HCT116 (cell line): ENCODE results near the gene NR2F2. TPM values are rescaled to one million over a fixed set of nuclear protein-coding genes. Genes with fewer than 3 reads are reported as not detected.

Experiments used
- ATAC-seq: fragments of 200-7000 bp; cut with Tn5 transposase; 2 replicates; pipeline ENCODE4 v1.9.1; 2020; ENCODE audit warnings: mild to moderate bottlenecking, moderate library complexity
- BruUV-seq: library from RNA; stranded (reverse); fragments of 400-500 nt; replicated peaks from 2 replicates; lab custom pipeline; 2021; lab: Mats Ljungman, UMichigan
- CTCF ChIA-PET: fragments of 300-600 bp; sonication (Branson Sonifier 250); formaldehyde crosslinking; loops from one replicate; lab custom pipeline; 2021; ENCODE audit warnings: antibody characterized with exemption; lab: Charles Lee
- POLR2A ChIA-PET: fragments of 300-600, 350-600 bp; sonication (Branson Sonifier 250); formaldehyde crosslinking; loops from one replicate; lab custom pipeline; 2021; ENCODE audit warnings: antibody characterized with exemption; lab: Charles Lee
- RAD21 ChIA-PET, 2 experiments: fragments of 300-600 bp; sonication (Branson Sonifier 250); formaldehyde crosslinking; loops; one replicate each; lab custom pipeline; 2023; ENCODE audit warnings: low total read pairs in 2 of 2; ENCODE audit not compliant: uncharacterized antibody in 2 of 2, unreplicated experiment in 2 of 2, low non-redundant PET in 1 of 2; lab: Charles Lee
- DNase-seq: peaks from one replicate; pipeline ENCODE4 v3.0.0-alpha.2; 2010; ENCODE audit warnings: low read depth, low spot score
- H2AFZ ChIP-seq: fragments of 200-600 bp; shearing (Covaris generic), sonication (generic); 2 replicates; pipeline ENCODE4 v1.6.1; 2017; ENCODE audit warnings: low read depth, mixed run types, mixed read lengths, antibody characterized with exemption, low read length; ENCODE audit not compliant: poor library complexity, severe bottlenecking
- H3K27ac ChIP-seq: 2 replicates; pipeline ENCODE4 v1.5.1; 2012; ENCODE audit warnings: low read depth, low read length
- H3K27me3 ChIP-seq: fragments of 200-600 bp; sonication (generic); 2 replicates; pipeline ENCODE4 v1.6.1; 2016; ENCODE audit warnings: mixed run types, low read length, mixed read lengths; ENCODE audit not compliant: insufficient read depth
- H3K36me3 ChIP-seq, 2 experiments: fragments of 200-500 bp in 1 of 2; fragments of 200-600 bp in 1 of 2; sonication (Bioruptor generic) in 1 of 2; sonication (generic) in 1 of 2; 2 replicates each; pipeline versions ENCODE4 v1.5.1 to v1.6.1; 2014 to 2016; ENCODE audit warnings: low read length in 2 of 2, inconsistent platforms in 1 of 2, mixed read lengths in 1 of 2, mixed run types in 1 of 2; ENCODE audit not compliant: insufficient read depth in 2 of 2, control insufficient read depth in 1 of 2
- H3K4me1 ChIP-seq, 2 experiments: fragments of 200-600 bp in 1 of 2; sonication (generic) in 1 of 2; 2 replicates each; pipeline versions ENCODE4 v1.5.1 to v1.6.1; 2012 to 2017; ENCODE audit warnings: low read length in 2 of 2, inconsistent platforms in 1 of 2, mild to moderate bottlenecking in 1 of 2, mixed read lengths in 1 of 2, mixed run types in 1 of 2, moderate library complexity in 1 of 2; ENCODE audit not compliant: insufficient read depth in 2 of 2, control insufficient read depth in 1 of 2
- H3K4me2 ChIP-seq: fragments of 200-600 bp; sonication (generic); 2 replicates; pipeline ENCODE4 v1.6.1; 2017; ENCODE audit warnings: mixed run types, low read length, mixed read lengths
- H3K4me3 ChIP-seq, 2 experiments: fragments of 200-600 bp in 1 of 2; sonication (generic) in 1 of 2; replicated peaks in 1 of 2; 2 replicates each; pipeline ENCODE4 v1.5.1; 2011 to 2016; ENCODE audit warnings: low read length in 2 of 2, control low read depth in 1 of 2, low read depth in 1 of 2, mild to moderate bottlenecking in 1 of 2, mixed read lengths in 1 of 2, mixed run types in 1 of 2
- H3K79me2 ChIP-seq: fragments of 200-600 bp; sonication (generic); 2 replicates; pipeline ENCODE4 v1.6.1; 2017; ENCODE audit warnings: mild to moderate bottlenecking, mixed run types, low read length, moderate library complexity, mixed read lengths; ENCODE audit not compliant: insufficient read depth
- H3K9ac ChIP-seq: fragments of 200-600 bp; sonication (generic); 2 replicates; pipeline ENCODE4 v1.6.1; 2016; ENCODE audit warnings: low read length, mixed read lengths
- H3K9me2 ChIP-seq: fragments of 200-600 bp; sonication (generic), shearing (Covaris generic); 2 replicates; pipeline ENCODE4 v1.6.1; 2017; ENCODE audit warnings: mixed run types, mild to moderate bottlenecking, moderate library complexity; ENCODE audit not compliant: insufficient read depth
- H3K9me3 ChIP-seq, 2 experiments: fragments of 200-500 bp in 1 of 2; fragments of 200-600 bp in 1 of 2; sonication (Bioruptor generic) in 1 of 2; sonication (generic) in 1 of 2; 2 replicates each; pipeline ENCODE4 v1.6.1; 2014 to 2017; ENCODE audit warnings: low read length in 2 of 2, mixed read lengths in 2 of 2, inconsistent platforms in 1 of 2, low read depth in 1 of 2, mild to moderate bottlenecking in 1 of 2, mixed run types in 1 of 2, moderate library complexity in 1 of 2; ENCODE audit not compliant: control insufficient read depth in 1 of 2, insufficient read depth in 1 of 2
- H4K20me1 ChIP-seq: fragments of 200-600 bp; sonication (generic), shearing (Covaris generic); 2 replicates; pipeline ENCODE4 v1.6.1; 2017; ENCODE audit warnings: mixed run types, mild to moderate bottlenecking, moderate library complexity; ENCODE audit not compliant: insufficient read depth
- CBX3 ChIP-seq: IDR thresholded peaks from 2 replicates; pipeline ENCODE4 v1.6.1; 2012; ENCODE audit warnings: low read depth
- CEBPB ChIP-seq: IDR thresholded peaks from 2 replicates; pipeline ENCODE4 v1.6.1; 2012; ENCODE audit warnings: low read depth
- EGR1 ChIP-seq: IDR thresholded peaks from 2 replicates; pipeline ENCODE4 v1.6.1; 2012; ENCODE audit warnings: low read depth
- ELF1 ChIP-seq: IDR thresholded peaks from 2 replicates; pipeline ENCODE4 v1.6.1; 2012; ENCODE audit warnings: low read depth, borderline replicate concordance
- EZH2 ChIP-seq: fragments of 200-600 bp; sonication (generic); IDR thresholded peaks from 2 replicates; pipeline ENCODE4 v1.6.1; 2017; ENCODE audit warnings: antibody characterized with exemption, mixed run types
- EZH2phosphoT487 ChIP-seq: fragments of 200-600 bp; IDR thresholded peaks from 2 replicates; pipeline ENCODE4 v1.6.1; 2018; ENCODE audit warnings: antibody characterized with exemption, borderline replicate concordance
- FOSL1 ChIP-seq: IDR thresholded peaks from 2 replicates; pipeline ENCODE4 v1.6.1; 2012; ENCODE audit warnings: low read depth
- JUND ChIP-seq: IDR thresholded peaks from 2 replicates; pipeline ENCODE4 v1.6.1; 2012
- POLR2A ChIP-seq: IDR thresholded peaks from 2 replicates; pipeline ENCODE4 v1.7.0; 2011; ENCODE audit warnings: borderline replicate concordance; ENCODE audit not compliant: insufficient read depth, insufficient read length; ENCODE audit errors: extremely low read depth
- POLR2AphosphoS5 ChIP-seq: IDR thresholded peaks from 2 replicates; pipeline ENCODE4 v1.6.1; 2011; ENCODE audit warnings: mild to moderate bottlenecking, low read depth, low read length, moderate library complexity
- RAD21 ChIP-seq: IDR thresholded peaks from 2 replicates; pipeline ENCODE4 v1.6.1; 2012; ENCODE audit warnings: low read depth, mild to moderate bottlenecking
- SRF ChIP-seq: IDR thresholded peaks from 2 replicates; pipeline ENCODE4 v1.6.1; 2012; ENCODE audit warnings: low read depth
- TCF7L2 ChIP-seq: IDR thresholded peaks from 2 replicates; pipeline ENCODE4 v1.7.0; 2011; ENCODE audit warnings: borderline replicate concordance, inconsistent platforms; ENCODE audit not compliant: insufficient read depth, insufficient read length; ENCODE audit errors: extremely low read depth
- YY1 ChIP-seq: IDR thresholded peaks from 2 replicates; pipeline ENCODE4 v1.6.1; 2011; ENCODE audit warnings: low read length, low read depth, moderate library complexity, mild to moderate bottlenecking; ENCODE audit not compliant: insufficient replicate concordance; ENCODE audit errors: extremely low read depth
- ZFX ChIP-seq: fragments of 450-650 bp; IDR thresholded peaks from 2 replicates; pipeline ENCODE4 v1.6.1; 2017
- ZNF274 ChIP-seq: fragments of 200-500 bp; sonication (Bioruptor generic); IDR thresholded peaks from 2 replicates; pipeline ENCODE4 v1.6.1; 2014; ENCODE audit warnings: mild to moderate bottlenecking, low read depth, low read length, inconsistent platforms
- intact Hi-C: fragments of 100-400 bp; cut with micrococcal nuclease; formaldehyde crosslinking; loops from 2 replicates; pipeline ENCODE4 v1.10.0; 2022
- total RNA-seq: library from RNA; stranded (reverse); gene quantifications from one replicate; pipeline ENCODE4 v1.2.1, GENCODE V29; 2021; ENCODE audit not compliant: unreplicated experiment
- TF ChIP-seq, protein P1 (sequence below), 3 experiments: fragments of 200-600 bp in 1 of 3; sonication (generic) in 1 of 3; IDR thresholded peaks in 2 of 3; conservative IDR thresholded peaks in 1 of 3; 2 replicates each; pipeline ENCODE4 v1.5.1; 2012 to 2017; ENCODE audit warnings: low read depth in 2 of 3, low read length in 2 of 3, antibody characterized with exemption in 1 of 3, borderline replicate concordance in 1 of 3, control low read depth in 1 of 3, mild to moderate bottlenecking in 1 of 3, mixed read lengths in 1 of 3, mixed run types in 1 of 3, moderate library complexity in 1 of 3; ENCODE audit not compliant: insufficient read depth in 1 of 3
- TF ChIP-seq, protein P2 (sequence below): IDR thresholded peaks from 2 replicates; pipeline ENCODE4 v1.6.1; 2011; ENCODE audit warnings: mild to moderate bottlenecking, low read length, moderate library complexity; ENCODE audit not compliant: insufficient replicate concordance; ENCODE audit errors: extremely low read depth
- TF ChIP-seq, protein P3 (sequence below): IDR thresholded peaks from 2 replicates; pipeline ENCODE4 v1.6.1; 2012
- TF ChIP-seq, protein P4 (sequence below): IDR thresholded peaks from 2 replicates; pipeline ENCODE4 v1.6.1; 2012

Gene NR2F2
- total RNA-seq, 1 experiment from 2014 or later = 61.4 TPM

DNA sequence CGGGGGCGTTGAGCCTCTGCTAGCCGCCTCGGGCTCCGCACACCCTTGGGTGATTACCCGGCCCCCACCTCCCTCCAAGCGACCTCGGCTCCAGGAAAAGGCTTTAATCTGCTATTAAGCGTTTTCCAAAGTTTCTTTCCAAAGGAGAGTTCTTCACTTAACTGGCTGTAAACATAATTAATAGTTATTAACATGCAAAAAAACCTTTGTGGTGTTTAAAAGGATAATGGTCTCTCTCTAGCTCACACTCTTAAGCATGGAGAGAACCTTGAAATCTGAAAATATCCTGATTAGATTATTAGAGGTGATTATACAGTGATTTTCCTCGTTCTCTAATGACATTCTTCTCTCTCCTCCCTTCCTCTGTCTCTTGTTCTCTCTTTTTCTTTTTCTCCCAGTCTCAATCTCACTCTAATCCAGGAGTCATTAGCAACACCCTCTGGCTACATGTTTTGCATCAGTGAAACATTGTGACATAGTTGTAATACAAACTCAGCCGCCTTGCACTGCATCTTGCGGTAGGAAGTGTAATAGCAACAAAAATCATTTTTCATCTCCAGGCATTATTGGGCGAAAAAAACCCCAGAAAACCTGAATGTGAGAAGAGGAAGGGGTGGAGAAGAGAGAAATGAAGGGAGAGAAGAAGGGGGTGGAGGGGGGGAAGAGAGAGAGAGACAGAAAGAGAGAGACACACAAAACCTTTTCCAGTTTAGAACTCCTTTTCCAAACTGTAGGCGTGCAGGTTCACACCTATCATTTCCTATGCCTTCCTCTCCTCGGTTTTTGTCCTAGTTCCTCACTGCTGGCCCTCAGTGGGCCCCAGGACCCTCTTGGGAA, 24.4 kb downstream of the NR2F2 start (continued):
- no peak for TF ChIP-seq TCF7L2
- TF ChIP-seq SRF = no peak
- no peak for TF ChIP-seq ELF1
- no peak for TF ChIP-seq CBX3
- no peak for TF ChIP-seq FOSL1

DNA sequence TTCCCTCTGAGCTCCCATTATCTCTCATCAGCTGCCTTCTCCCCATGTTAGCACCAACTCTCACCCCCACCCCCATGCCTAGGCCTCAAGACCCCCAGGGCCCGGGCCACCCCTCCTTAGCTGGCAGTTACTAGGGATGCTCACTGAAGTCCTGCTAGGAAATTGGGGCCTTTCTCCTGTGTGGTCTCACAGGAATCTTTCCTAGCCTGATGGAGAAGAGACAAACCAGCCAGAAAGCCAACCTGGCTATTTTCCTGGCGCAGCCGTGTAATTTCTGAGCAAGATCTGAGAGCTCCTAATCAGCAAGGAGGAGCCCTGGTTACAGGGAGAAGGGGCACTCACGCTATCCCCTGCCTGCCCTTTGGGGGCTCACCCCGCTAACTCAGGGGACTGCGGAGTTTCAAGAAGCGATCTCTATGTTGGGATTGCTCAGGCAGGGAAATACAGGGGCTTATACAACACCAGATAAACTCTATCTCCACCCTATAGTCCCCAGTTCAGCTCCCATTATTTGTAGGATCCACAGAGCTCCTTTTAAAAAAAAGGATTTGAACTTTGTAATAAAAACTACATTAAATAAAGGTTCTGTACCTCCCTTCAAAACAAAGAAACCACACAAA, 25.2 kb downstream of the NR2F2 start:
- no peaks in the 10 kb centered on the region for H4K20me1 ChIP-seq
- CTCF ChIA-PET = interaction anchor here (1.1 to 1.4 kb wide), 2 partner anchors 230 to 1400 kb away, joined by 3 to 4 read pairs; no protein-coding TSS in a partner anchor
- no peaks in the 10 kb centered on the region for H3K9me3 ChIP-seq
- H2AFZ ChIP-seq = no peak overlapping the region
- no peak overlapping the region for H3K27ac ChIP-seq
- H3K4me3 ChIP-seq = no peak overlapping the region
- RAD21 ChIA-PET = no interaction called here
- H3K27me3 ChIP-seq = no peaks in the 10 kb centered on the region
- no TSS peak for BruUV-seq
- peak overlapping the region; percentile 97; the same call in 1 of the 2 replicates for H3K4me2 ChIP-seq
- peaks cover 9% of the 10 kb centered on the region; the same call in 1 of the 2 replicates for H3K79me2 ChIP-seq
- H3K36me3 ChIP-seq = no peaks in the 10 kb centered on the region
- DNase-seq = no peak
- H3K9me2 ChIP-seq = no peaks in the 10 kb centered on the region
- ATAC-seq = no peak
- peaks cover 4 to 12% of the 10 kb centered on the region in 2 experiments for H3K4me1 ChIP-seq
- no peak overlapping the region for H3K9ac ChIP-seq
- POLR2A ChIA-PET = no interaction called here
- intact Hi-C loops = loop anchor here (2.0 to 5.0 kb wide), 4 partner anchors 229 to 1402 kb away; no protein-coding TSS in a partner anchor
- TF ChIP-seq YY1 = no peak
- no peak for TF ChIP-seq FOSL1
- no peak for TF ChIP-seq POLR2AphosphoS5
- TF ChIP-seq ZFX = no peak
- TF ChIP-seq ELF1 = no peak
- no peak for TF ChIP-seq EZH2
- TF ChIP-seq, protein P1, sequence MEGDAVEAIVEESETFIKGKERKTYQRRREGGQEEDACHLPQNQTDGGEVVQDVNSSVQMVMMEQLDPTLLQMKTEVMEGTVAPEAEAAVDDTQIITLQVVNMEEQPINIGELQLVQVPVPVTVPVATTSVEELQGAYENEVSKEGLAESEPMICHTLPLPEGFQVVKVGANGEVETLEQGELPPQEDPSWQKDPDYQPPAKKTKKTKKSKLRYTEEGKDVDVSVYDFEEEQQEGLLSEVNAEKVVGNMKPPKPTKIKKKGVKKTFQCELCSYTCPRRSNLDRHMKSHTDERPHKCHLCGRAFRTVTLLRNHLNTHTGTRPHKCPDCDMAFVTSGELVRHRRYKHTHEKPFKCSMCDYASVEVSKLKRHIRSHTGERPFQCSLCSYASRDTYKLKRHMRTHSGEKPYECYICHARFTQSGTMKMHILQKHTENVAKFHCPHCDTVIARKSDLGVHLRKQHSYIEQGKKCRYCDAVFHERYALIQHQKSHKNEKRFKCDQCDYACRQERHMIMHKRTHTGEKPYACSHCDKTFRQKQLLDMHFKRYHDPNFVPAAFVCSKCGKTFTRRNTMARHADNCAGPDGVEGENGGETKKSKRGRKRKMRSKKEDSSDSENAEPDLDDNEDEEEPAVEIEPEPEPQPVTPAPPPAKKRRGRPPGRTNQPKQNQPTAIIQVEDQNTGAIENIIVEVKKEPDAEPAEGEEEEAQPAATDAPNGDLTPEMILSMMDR (IDR thresholded peaks at IDR 0.05 in 2 of 3, conservative IDR thresholded peaks at IDR 0.05 in 1 of 3; ENCODE audit: borderline replicate concordance in 1 of 3, insufficient read depth in 1 of 3, low read depth in 2 of 3, low read length in 2 of 3) = no peak
- TF ChIP-seq ZNF274 = no peak
- TF ChIP-seq, protein P2, sequence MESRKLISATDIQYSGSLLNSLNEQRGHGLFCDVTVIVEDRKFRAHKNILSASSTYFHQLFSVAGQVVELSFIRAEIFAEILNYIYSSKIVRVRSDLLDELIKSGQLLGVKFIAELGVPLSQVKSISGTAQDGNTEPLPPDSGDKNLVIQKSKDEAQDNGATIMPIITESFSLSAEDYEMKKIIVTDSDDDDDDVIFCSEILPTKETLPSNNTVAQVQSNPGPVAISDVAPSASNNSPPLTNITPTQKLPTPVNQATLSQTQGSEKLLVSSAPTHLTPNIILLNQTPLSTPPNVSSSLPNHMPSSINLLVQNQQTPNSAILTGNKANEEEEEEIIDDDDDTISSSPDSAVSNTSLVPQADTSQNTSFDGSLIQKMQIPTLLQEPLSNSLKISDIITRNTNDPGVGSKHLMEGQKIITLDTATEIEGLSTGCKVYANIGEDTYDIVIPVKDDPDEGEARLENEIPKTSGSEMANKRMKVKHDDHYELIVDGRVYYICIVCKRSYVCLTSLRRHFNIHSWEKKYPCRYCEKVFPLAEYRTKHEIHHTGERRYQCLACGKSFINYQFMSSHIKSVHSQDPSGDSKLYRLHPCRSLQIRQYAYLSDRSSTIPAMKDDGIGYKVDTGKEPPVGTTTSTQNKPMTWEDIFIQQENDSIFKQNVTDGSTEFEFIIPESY = no peak
- TF ChIP-seq JUND = no peak
- no peak for TF ChIP-seq POLR2A
- TF ChIP-seq, protein P3, sequence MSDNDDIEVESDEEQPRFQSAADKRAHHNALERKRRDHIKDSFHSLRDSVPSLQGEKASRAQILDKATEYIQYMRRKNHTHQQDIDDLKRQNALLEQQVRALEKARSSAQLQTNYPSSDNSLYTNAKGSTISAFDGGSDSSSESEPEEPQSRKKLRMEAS = no peak
- TF ChIP-seq EZH2phosphoT487 = no peak
- no peak for TF ChIP-seq TCF7L2
- TF ChIP-seq CEBPB = no peak
- TF ChIP-seq, protein P4, sequence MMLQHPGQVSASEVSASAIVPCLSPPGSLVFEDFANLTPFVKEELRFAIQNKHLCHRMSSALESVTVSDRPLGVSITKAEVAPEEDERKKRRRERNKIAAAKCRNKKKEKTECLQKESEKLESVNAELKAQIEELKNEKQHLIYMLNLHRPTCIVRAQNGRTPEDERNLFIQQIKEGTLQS = no peak
- no peak for TF ChIP-seq RAD21
- TF ChIP-seq EGR1 = no peak
